IPS-15b (cell line): Measurements from ENCODE around the gene RCAN1.
"Not testable (repeated sequence)": the region's sequence is repeated elsewhere in the genome, so short reads cannot be mapped to it uniquely, and the experiment has no call there.

Experiments used
- H3K27me3 ChIP-seq: one replicate; pipeline ENCODE4 v1.6.1; 2013; ENCODE audit warnings: low read length; ENCODE audit not compliant: control insufficient read depth, insufficient read depth
- H3K36me3 ChIP-seq: one replicate; pipeline ENCODE4 v1.6.1; 2013; ENCODE audit warnings: low read length; ENCODE audit not compliant: control insufficient read depth, insufficient read depth
- H3K4me1 ChIP-seq: one replicate; pipeline ENCODE4 v1.6.1; 2013; ENCODE audit warnings: mild to moderate bottlenecking, low read length; ENCODE audit not compliant: control insufficient read depth, insufficient read depth
- H3K4me3 ChIP-seq: one replicate; pipeline ENCODE4 v1.5.1; 2013; ENCODE audit warnings: low read depth, low read length
- H3K9ac ChIP-seq: one replicate; pipeline ENCODE4 v1.6.1; 2013; ENCODE audit warnings: low read depth, mild to moderate bottlenecking, low read length
- H3K9me3 ChIP-seq: one replicate; pipeline ENCODE4 v1.6.1; 2013; ENCODE audit warnings: mild to moderate bottlenecking, low read length; ENCODE audit not compliant: control insufficient read depth, insufficient read depth

The RCAN1 gene

GRCh38 chr21:34559089-34559631 is 55.8 kb downstream of the RCAN1 start:
- Histone ChIP-seq H3K4me3 (no peak overlapping the region), H3K27me3 (no peaks in the 10 kb centered on the region), H3K4me1 (no peaks in the 10 kb centered on the region), H3K9me3 (no peaks in the 10 kb centered on the region), H3K9ac (no peak overlapping the region), H3K36me3 (no peaks in the 10 kb centered on the region)

GRCh38 chr21:34558166-34558565 is 56.7 kb downstream of the RCAN1 start:
- Histone ChIP-seq H3K9me3 (no peaks in the 10 kb centered on the region), H3K4me1 (no peaks in the 10 kb centered on the region), H3K27me3 (no peaks in the 10 kb centered on the region), H3K4me3 (no peak overlapping the region), H3K9ac (no peak overlapping the region), H3K36me3 (no peaks in the 10 kb centered on the region)

- Histone ChIP-seq H3K27me3 (no peaks in the 10 kb centered on the region), H3K4me3 (no peak overlapping the region), H3K36me3 (no peaks in the 10 kb centered on the region), H3K9ac (no peak overlapping the region), H3K4me1 (no peaks in the 10 kb centered on the region), H3K9me3 (no peaks in the 10 kb centered on the region)
Observed at GRCh38 chr21:34557261-34557660, 57.7 kb downstream of the RCAN1 start.

- not testable (repeated sequence) for H3K4me1 ChIP-seq, H3K4me3 ChIP-seq, H3K27me3 ChIP-seq, H3K9me3 ChIP-seq, H3K9ac ChIP-seq, H3K36me3 ChIP-seq
Observed at GRCh38 chr21:34554670-34555069, 60.2 kb downstream of the RCAN1 start.

GRCh38 chr21:34554227-34554626 is 60.7 kb downstream of the RCAN1 start:
- Histone ChIP-seq H3K36me3 (no peaks in the 10 kb centered on the region), H3K9me3 (no peaks in the 10 kb centered on the region), H3K9ac (no peak overlapping the region), H3K4me1 (no peaks in the 10 kb centered on the region), H3K27me3 (no peaks in the 10 kb centered on the region), H3K4me3 (no peak overlapping the region)

GRCh38 chr21:34553151-34553952 is 61.6 kb downstream of the RCAN1 start:
- no peaks in the 10 kb centered on the region for H3K9me3 ChIP-seq
- H3K27me3 ChIP-seq: no peaks in the 10 kb centered on the region
- no peaks in the 10 kb centered on the region for H3K4me1 ChIP-seq
- H3K9ac ChIP-seq: no peak overlapping the region
- no peak overlapping the region for H3K4me3 ChIP-seq
- H3K36me3 ChIP-seq: no peaks in the 10 kb centered on the region

- Histone ChIP-seq H3K36me3 (no peaks in the 10 kb centered on the region), H3K4me1 (no peaks in the 10 kb centered on the region), H3K9me3 (no peaks in the 10 kb centered on the region), H3K9ac (no peak overlapping the region), H3K4me3 (no peak overlapping the region), H3K27me3 (no peaks in the 10 kb centered on the region)
Observed at GRCh38 chr21:34552360-34553098, 62.4 kb downstream of the RCAN1 start.

- Histone ChIP-seq H3K4me3 (no peak overlapping the region), H3K9me3 (no peaks in the 10 kb centered on the region), H3K27me3 (no peaks in the 10 kb centered on the region), H3K9ac (no peak overlapping the region), H3K36me3 (no peaks in the 10 kb centered on the region), H3K4me1 (peaks cover 5% of the 10 kb centered on the region)
Observed at GRCh38 chr21:34550182-34550799, 64.6 kb downstream of the RCAN1 start.

GRCh38 chr21:34548781-34549376 is 66.0 kb downstream of the RCAN1 start:
- H3K36me3 ChIP-seq: no peaks in the 10 kb centered on the region
- no peak overlapping the region for H3K9ac ChIP-seq
- no peaks in the 10 kb centered on the region for H3K9me3 ChIP-seq
- no peak overlapping the region for H3K4me3 ChIP-seq
- H3K27me3 ChIP-seq: no peaks in the 10 kb centered on the region
- peaks cover 8% of the 10 kb centered on the region for H3K4me1 ChIP-seq

GRCh38 chr21:34546542-34546941 is 68.4 kb downstream of the RCAN1 start:
- Histone ChIP-seq H3K9ac (no peak overlapping the region), H3K4me3 (no peak overlapping the region), H3K27me3 (no peaks in the 10 kb centered on the region), H3K9me3 (no peaks in the 10 kb centered on the region), H3K36me3 (no peaks in the 10 kb centered on the region), H3K4me1 (peaks cover 8% of the 10 kb centered on the region)

GRCh38 chr21:34545079-34545884 is 69.6 kb downstream of the RCAN1 start:
- peaks cover 8% of the 10 kb centered on the region for H3K4me1 ChIP-seq
- H3K36me3 ChIP-seq: no peaks in the 10 kb centered on the region
- H3K9me3 ChIP-seq: no peaks in the 10 kb centered on the region
- H3K27me3 ChIP-seq: no peaks in the 10 kb centered on the region
- H3K9ac ChIP-seq: no peak overlapping the region
- H3K4me3 ChIP-seq: no peak overlapping the region
